Measurements from ENCODE around the gene CADPS2.
A peak's percentile ranks its signal among the peaks of the same experiment; 100 is the strongest.

CADPS2 gene

DNA sequence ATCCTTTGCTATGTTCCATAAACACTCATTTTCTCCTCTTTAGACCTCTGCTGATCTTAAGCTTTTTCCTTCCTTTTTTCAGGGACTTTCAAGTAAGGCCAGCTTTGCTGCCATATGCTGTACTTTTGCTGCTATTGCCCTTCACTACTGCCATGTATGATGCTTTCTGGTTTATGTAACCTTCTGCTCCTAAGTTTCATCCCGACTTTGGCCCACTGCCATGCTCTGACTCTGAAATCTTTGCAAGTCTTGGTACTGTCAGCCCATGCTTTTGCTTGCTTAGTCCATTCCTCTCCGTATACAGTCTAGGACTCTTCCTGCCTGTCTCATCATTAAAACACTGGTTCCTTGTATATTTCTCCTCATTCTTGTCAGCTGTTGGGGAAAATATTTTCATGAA lies 339.8 kb downstream of the CADPS2 start:
- Mint-ChIP-seq H3K4me1 (no peaks in the 10 kb centered on the region), H3K9me3 (no peaks in the 10 kb centered on the region), H3K27ac (no peak overlapping the region), H3K27me3 (ENCODE audit: low read depth) (no peaks in the 10 kb centered on the region), H3K36me3 (ENCODE audit: low read depth) (no peaks in the 10 kb centered on the region), H3K4me3 (no peak overlapping the region)
- TF ChIP-seq, protein P1, sequence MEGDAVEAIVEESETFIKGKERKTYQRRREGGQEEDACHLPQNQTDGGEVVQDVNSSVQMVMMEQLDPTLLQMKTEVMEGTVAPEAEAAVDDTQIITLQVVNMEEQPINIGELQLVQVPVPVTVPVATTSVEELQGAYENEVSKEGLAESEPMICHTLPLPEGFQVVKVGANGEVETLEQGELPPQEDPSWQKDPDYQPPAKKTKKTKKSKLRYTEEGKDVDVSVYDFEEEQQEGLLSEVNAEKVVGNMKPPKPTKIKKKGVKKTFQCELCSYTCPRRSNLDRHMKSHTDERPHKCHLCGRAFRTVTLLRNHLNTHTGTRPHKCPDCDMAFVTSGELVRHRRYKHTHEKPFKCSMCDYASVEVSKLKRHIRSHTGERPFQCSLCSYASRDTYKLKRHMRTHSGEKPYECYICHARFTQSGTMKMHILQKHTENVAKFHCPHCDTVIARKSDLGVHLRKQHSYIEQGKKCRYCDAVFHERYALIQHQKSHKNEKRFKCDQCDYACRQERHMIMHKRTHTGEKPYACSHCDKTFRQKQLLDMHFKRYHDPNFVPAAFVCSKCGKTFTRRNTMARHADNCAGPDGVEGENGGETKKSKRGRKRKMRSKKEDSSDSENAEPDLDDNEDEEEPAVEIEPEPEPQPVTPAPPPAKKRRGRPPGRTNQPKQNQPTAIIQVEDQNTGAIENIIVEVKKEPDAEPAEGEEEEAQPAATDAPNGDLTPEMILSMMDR (IDR thresholded peaks at IDR 0.05; ENCODE audit: unreplicated experiment in 3 of 3) = no peak

DNA sequence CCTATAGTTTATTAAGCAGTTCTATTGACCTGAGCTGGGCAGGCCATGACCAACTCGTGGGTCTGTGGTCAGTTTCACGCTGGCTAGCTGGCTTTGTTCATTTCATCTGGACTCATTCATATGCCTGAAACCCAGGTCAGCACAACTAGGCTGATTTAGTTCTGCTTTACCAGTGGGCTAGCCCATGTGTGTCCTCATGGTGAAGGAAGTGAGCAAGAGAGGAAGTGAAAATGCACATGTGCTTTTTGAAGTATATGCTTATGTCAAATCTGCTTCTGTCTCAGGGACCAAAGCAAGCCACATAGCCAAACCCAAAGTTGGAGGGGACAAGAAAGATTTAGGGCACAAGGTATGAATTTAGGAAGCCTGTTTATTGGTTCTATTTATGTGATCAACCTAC lies 341.8 kb downstream of the CADPS2 start:
- no peaks in the 10 kb centered on the region for H3K4me1 Mint-ChIP-seq
- no peaks in the 10 kb centered on the region for H3K9me3 Mint-ChIP-seq
- H3K27me3 Mint-ChIP-seq (ENCODE audit: low read depth) = no peaks in the 10 kb centered on the region
- H3K27ac Mint-ChIP-seq = no peak overlapping the region
- H3K4me3 Mint-ChIP-seq = no peak overlapping the region
- TF ChIP-seq, protein P1 (IDR thresholded peaks at IDR 0.05; ENCODE audit: unreplicated experiment in 3 of 3) = no peak
- no peaks in the 10 kb centered on the region for H3K36me3 Mint-ChIP-seq (ENCODE audit: low read depth)

- no peaks in the 10 kb centered on the region for H3K27me3 Mint-ChIP-seq (ENCODE audit: low read depth)
- TF ChIP-seq, protein P1 (IDR thresholded peaks at IDR 0.05; ENCODE audit: unreplicated experiment in 3 of 3) = no peak
- no peaks in the 10 kb centered on the region for H3K4me1 Mint-ChIP-seq
- no peaks in the 10 kb centered on the region for H3K36me3 Mint-ChIP-seq (ENCODE audit: low read depth)
- no peak overlapping the region for H3K4me3 Mint-ChIP-seq
- H3K27ac Mint-ChIP-seq = peak overlapping the region in 1 of 3 experiments; percentile 43
- H3K9me3 Mint-ChIP-seq = no peaks in the 10 kb centered on the region
Measured at GRCh38 chr7:122543891-122544290, 342.4 kb downstream of the CADPS2 start.

DNA sequence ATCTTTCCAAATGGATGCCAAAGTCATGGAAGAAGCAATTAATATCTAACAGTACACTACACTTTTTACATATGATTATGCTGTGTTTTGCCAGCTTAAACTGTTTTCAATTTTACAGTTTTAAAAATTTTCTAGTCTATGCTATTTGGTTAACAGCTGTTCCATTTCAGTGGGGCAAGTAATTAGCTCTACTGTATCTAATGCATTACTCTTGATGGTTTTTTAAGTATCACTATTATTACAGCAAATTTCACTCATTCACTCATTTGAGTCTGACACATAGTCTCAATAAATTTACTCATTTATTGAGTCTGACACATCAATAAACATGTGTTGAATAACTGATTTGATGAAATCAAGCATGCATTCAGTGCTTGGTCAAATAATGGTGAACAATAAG lies 343.1 kb downstream of the CADPS2 start:
- Mint-ChIP-seq H3K27ac (peak overlapping the region in 1 of 3 experiments; percentile 43), H3K27me3 (ENCODE audit: low read depth) (no peaks in the 10 kb centered on the region), H3K9me3 (no peaks in the 10 kb centered on the region), H3K36me3 (ENCODE audit: low read depth) (no peaks in the 10 kb centered on the region), H3K4me1 (no peaks in the 10 kb centered on the region), H3K4me3 (no peak overlapping the region)
- TF ChIP-seq, protein P1 (IDR thresholded peaks at IDR 0.05; ENCODE audit: unreplicated experiment in 3 of 3) = no peak

- Mint-ChIP-seq H3K9me3 (no peaks in the 10 kb centered on the region), H3K27me3 (ENCODE audit: low read depth) (peaks cover 15% of the 10 kb centered on the region), H3K4me3 (no peak overlapping the region), H3K36me3 (ENCODE audit: low read depth) (no peaks in the 10 kb centered on the region), H3K4me1 (no peaks in the 10 kb centered on the region), H3K27ac (no peak overlapping the region)
- TF ChIP-seq, protein P1 (IDR thresholded peaks at IDR 0.05; ENCODE audit: unreplicated experiment in 3 of 3) = no peak
Measured at GRCh38 chr7:122535086-122535485, 351.2 kb downstream of the CADPS2 start.

- H3K4me3 Mint-ChIP-seq = no peak overlapping the region
- no peaks in the 10 kb centered on the region for H3K4me1 Mint-ChIP-seq
- H3K36me3 Mint-ChIP-seq (ENCODE audit: low read depth) = no peaks in the 10 kb centered on the region
- H3K27me3 Mint-ChIP-seq (ENCODE audit: low read depth) = peaks cover 24% of the 10 kb centered on the region
- no peaks in the 10 kb centered on the region for H3K9me3 Mint-ChIP-seq
- TF ChIP-seq, protein P1 (IDR thresholded peaks at IDR 0.05; ENCODE audit: unreplicated experiment in 3 of 3) = peak; percentile 33 to 65 (median 35)
- no peak overlapping the region for H3K27ac Mint-ChIP-seq
Measured at GRCh38 chr7:122532406-122533269, 353.6 kb downstream of the CADPS2 start.

Data from nephron (organoid).